Measurements from ENCODE around the gene NALF2. TPM values are rescaled to one million over a fixed set of nuclear protein-coding genes. Genes with fewer than 3 reads are reported as not detected.

NALF2 gene
- total and polyA plus RNA-seq, 8 donors: 0.65 to 1.5 (median 1.2) TPM

DNA sequence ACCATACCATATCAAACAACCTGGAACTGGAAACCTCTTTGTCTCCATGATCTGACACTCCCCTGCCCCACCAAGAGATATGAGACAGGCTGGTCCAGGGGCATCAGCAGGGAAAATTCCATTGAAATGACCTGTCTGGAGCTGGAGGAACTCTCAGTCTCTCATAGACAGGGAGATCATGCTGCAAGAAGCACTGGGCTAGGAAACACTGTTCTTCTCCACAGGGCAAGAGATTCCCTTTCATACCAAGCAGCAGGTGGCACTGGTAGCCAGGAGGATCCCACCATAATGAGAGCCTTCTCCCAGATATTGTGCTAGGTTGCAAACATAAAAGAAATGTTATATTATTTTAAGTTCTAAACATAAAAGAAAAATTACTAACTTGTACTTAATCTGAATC lies 14.5 kb upstream of the NALF2 start:
- Histone ChIP-seq H3K36me3 (no peaks in the 10 kb centered on the region), H3K27ac (no peak overlapping the region), H3K9me3 (no peaks in the 10 kb centered on the region), H3K27me3 (peaks cover 0 to 44% (median 7%) of the 10 kb centered on the region in 4 donors), H3K4me3 (no peak overlapping the region), H3K4me1 (no peaks in the 10 kb centered on the region)
- TF ChIP-seq, protein P1, sequence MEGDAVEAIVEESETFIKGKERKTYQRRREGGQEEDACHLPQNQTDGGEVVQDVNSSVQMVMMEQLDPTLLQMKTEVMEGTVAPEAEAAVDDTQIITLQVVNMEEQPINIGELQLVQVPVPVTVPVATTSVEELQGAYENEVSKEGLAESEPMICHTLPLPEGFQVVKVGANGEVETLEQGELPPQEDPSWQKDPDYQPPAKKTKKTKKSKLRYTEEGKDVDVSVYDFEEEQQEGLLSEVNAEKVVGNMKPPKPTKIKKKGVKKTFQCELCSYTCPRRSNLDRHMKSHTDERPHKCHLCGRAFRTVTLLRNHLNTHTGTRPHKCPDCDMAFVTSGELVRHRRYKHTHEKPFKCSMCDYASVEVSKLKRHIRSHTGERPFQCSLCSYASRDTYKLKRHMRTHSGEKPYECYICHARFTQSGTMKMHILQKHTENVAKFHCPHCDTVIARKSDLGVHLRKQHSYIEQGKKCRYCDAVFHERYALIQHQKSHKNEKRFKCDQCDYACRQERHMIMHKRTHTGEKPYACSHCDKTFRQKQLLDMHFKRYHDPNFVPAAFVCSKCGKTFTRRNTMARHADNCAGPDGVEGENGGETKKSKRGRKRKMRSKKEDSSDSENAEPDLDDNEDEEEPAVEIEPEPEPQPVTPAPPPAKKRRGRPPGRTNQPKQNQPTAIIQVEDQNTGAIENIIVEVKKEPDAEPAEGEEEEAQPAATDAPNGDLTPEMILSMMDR (IDR thresholded peaks at IDR 0.05): no peak
- no peak for DNase-seq
- ATAC-seq: no peak
- intact Hi-C loops (cut with DNase I): loop anchor here in 1 of 3 donors (10.0 kb wide), 1 partner anchor 605 kb away; no protein-coding TSS in a partner anchor
- FAIRE-seq: no peak

GRCh38 chrX:69493193-69493592 lies 10.9 kb upstream of the NALF2 start:
- no peaks in the 10 kb centered on the region for H3K36me3 ChIP-seq
- TF ChIP-seq, protein P1 (IDR thresholded peaks at IDR 0.05): peak; percentile 19 to 44 (median 34)
- H3K4me3 ChIP-seq: no peak overlapping the region
- no peak for FAIRE-seq
- H3K27me3 ChIP-seq: peaks cover 0 to 34% (median 7%) of the 10 kb centered on the region in 4 donors
- WGBS, 2 donors: 1 to 13% methylated on average over 5 of the region's 5 CpGs
- DNase-seq: peak in 3 of 6 donors; percentile 14 to 63 (median 30)
- no peak overlapping the region for H3K27ac ChIP-seq
- no peaks in the 10 kb centered on the region for H3K4me1 ChIP-seq
- peak; percentile 64 to 87 (median 87) for ATAC-seq
- H3K9me3 ChIP-seq: no peaks in the 10 kb centered on the region
- intact Hi-C loops (cut with DNase I): loop anchor here in 1 of 3 donors (10.0 kb wide), 1 partner anchor 602 kb away; no protein-coding TSS in a partner anchor

- H3K36me3 ChIP-seq: no peaks in the 10 kb centered on the region
- intact Hi-C loops (cut with DNase I): loop anchor here in 1 of 3 donors (10.0 kb wide), 1 partner anchor 601 kb away; no protein-coding TSS in a partner anchor
- no peak overlapping the region for H3K4me3 ChIP-seq
- peaks cover 0 to 31% (median 5%) of the 10 kb centered on the region in 4 donors for H3K27me3 ChIP-seq
- H3K9me3 ChIP-seq: no peaks in the 10 kb centered on the region
- no peak for FAIRE-seq
- H3K4me1 ChIP-seq: no peaks in the 10 kb centered on the region
- TF ChIP-seq, protein P1 (IDR thresholded peaks at IDR 0.05): no peak
- 69 to 79% methylated on average over 1 of the region's 1 CpG for WGBS, 2 donors
- H3K27ac ChIP-seq: no peak overlapping the region
- no peak for DNase-seq
- no peak for ATAC-seq
Observed at GRCh38 chrX:69493766-69494165, 10.4 kb upstream of the NALF2 start.

GRCh38 chrX:69496183-69496582 lies 7.9 kb upstream of the NALF2 start:
- Histone ChIP-seq H3K9me3 (no peaks in the 10 kb centered on the region), H3K4me3 (no peak overlapping the region), H3K27ac (no peak overlapping the region), H3K36me3 (no peaks in the 10 kb centered on the region), H3K27me3 (peaks cover 0 to 24% (median 3%) of the 10 kb centered on the region in 4 donors), H3K4me1 (no peaks in the 10 kb centered on the region)
- WGBS, 2 donors: 22 to 33% methylated on average over 1 of the region's 1 CpG
- FAIRE-seq (no peak), ATAC-seq (no peak), DNase-seq (no peak)
- TF ChIP-seq, protein P1 (IDR thresholded peaks at IDR 0.05): no peak
- intact Hi-C loops (cut with DNase I): loop anchor here in 1 of 3 donors (10.0 kb wide), 1 partner anchor 599 kb away; no protein-coding TSS in a partner anchor

GRCh38 chrX:69501429-69501828 lies 2.7 kb upstream of the NALF2 start:
- Histone ChIP-seq H3K4me1 (no peaks in the 10 kb centered on the region), H3K4me3 (no peak overlapping the region), H3K9me3 (no peaks in the 10 kb centered on the region), H3K27ac (no peak overlapping the region), H3K36me3 (no peaks in the 10 kb centered on the region), H3K27me3 (peaks cover 0 to 24% (median 3%) of the 10 kb centered on the region in 4 donors)
- TF ChIP-seq, protein P1 (IDR thresholded peaks at IDR 0.05): no peak
- FAIRE-seq (no peak), DNase-seq (peak in 2 of 6 donors; percentile 39 to 78), ATAC-seq (no peak)
- intact Hi-C loops (cut with DNase I): no loop called here
- WGBS, 2 donors: 13 to 36% methylated on average over 3 of the region's 3 CpGs

Measured in pancreas (tissue), 10 donors.